GM18507 (cell line): ENCODE data around the gene PREX1.

ENCODE experiments used
- DNase-seq: peaks from one replicate; pipeline ENCODE4 v3.0.0; 2011; ENCODE audit warnings: low read depth; ENCODE audit not compliant: insufficient read length; ENCODE audit errors: extremely low spot score
- FAIRE-seq: peaks from 2 replicates; lab custom pipeline; 2011; peaks lifted over from hg19 to GRCh38; lab: Jason Lieb, UNC

PREX1 gene

DNA sequence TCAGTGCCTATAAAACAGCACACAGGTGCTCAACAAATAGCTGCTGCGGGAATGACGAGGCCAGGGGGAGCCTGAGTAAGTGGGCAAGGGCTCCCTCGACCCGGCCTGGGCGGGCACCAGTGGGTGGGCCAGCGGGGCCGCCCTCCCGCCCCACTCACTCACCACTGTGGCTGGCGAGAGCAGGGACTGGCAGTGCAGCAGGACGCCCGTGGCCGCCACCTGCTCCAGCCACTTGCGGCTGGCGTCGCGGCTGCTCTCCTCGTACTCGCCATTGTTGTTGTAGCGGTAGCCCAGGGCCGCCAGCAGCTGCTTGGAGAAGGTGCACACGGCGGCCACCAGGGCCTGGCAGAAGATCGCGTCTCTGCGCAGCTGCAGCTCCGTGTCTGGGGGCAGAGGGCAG is 191.5 kb downstream of the PREX1 start:
- DNase-seq (no peak), FAIRE-seq (no peak)

DNA sequence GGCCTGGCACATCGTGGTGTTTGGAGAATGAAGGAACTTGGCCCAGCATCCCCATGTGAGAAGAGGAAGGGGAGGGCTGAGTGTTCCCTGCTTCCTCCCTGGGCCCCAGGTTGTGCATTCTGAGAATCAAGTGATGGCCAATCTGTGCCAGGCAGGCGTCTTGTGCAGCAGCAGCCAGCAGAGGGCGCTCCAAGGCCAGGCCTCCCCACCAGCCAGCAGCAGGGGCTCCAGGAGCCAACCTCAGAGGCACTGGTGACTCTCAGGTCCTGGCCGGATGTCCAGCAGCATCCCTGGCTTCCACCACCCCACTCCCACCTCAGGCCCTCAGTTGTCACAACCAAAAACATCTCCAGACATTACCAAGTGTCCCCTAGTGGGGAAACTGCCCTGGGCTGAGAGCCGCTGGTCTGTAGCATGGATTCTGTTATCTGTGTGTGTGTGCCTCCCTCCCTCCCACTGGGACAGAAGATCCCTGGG is 192.0 kb downstream of the PREX1 start:
- peak; percentile 49 for DNase-seq
- peak; percentile 56 for FAIRE-seq

DNA sequence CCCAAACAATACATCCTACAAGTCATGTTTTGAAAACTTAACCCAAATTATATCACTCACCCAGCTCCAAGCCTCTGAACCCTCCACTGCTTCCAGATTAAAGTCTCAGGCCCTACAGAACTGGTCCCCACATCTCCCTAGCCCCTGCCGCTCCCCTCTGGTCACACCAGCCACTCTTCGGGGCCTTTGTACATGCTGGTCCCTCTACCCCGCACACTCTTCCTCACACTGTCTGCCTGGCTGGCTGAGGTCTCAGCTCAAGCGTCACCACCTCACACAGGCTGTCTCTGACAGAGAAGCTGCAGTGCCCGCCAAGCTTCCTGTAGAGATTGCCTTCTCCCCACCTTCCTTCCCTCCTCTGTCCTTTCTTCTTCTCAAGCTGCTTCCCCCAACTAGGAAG is 192.4 kb downstream of the PREX1 start:
- DNase-seq (no peak), FAIRE-seq (no peak)

DNA sequence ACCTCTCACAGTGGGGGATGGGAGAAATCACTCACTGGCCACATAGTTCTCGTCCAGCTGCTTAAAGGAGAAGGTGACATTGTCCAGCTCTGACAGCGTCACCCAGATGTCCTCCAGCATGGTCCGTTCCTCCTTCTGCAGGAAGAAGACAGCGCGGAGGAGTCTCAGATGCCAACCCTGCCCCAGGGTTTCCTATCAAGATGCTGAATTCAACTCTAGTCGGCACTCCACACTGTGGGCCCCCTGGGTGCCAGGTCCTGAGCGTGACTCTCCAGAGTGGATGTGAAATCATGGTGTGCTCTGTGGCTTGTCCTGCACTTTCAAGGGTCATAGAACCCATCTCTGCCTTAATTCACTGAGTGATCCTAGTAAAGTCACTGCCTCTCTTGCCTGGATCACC is 193.2 kb downstream of the PREX1 start:
- FAIRE-seq (no peak), DNase-seq (no peak)

DNA sequence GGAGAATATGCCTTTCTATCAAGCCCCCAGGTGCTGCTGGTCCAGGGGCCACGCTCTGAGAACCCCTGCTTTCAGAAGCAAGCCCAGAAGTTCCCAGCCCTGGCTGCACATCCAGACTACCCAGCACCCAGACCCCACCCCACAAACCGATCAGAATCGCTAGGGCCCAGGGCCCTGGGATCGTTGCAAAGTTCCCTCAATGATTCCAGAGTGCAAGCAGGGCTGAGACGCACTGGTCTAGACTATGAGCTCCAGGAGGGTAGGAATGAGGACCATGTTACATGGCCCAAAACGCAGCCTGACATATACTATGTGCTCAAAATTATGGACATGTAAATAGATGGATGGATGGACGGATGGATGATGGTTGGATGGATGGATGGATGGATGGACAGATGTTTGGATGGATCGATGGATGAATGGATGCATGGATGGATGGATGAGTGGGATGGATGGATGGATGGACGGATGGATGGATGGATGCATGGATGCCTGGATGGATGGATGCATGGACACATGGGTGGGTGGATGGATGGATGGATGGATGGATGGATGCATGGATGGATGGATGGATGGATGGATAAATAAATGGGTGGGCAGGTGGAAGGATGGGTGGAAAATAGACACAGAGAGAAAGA is 194.1 kb downstream of the PREX1 start:
- DNase-seq (no peak), FAIRE-seq (no peak)

DNA sequence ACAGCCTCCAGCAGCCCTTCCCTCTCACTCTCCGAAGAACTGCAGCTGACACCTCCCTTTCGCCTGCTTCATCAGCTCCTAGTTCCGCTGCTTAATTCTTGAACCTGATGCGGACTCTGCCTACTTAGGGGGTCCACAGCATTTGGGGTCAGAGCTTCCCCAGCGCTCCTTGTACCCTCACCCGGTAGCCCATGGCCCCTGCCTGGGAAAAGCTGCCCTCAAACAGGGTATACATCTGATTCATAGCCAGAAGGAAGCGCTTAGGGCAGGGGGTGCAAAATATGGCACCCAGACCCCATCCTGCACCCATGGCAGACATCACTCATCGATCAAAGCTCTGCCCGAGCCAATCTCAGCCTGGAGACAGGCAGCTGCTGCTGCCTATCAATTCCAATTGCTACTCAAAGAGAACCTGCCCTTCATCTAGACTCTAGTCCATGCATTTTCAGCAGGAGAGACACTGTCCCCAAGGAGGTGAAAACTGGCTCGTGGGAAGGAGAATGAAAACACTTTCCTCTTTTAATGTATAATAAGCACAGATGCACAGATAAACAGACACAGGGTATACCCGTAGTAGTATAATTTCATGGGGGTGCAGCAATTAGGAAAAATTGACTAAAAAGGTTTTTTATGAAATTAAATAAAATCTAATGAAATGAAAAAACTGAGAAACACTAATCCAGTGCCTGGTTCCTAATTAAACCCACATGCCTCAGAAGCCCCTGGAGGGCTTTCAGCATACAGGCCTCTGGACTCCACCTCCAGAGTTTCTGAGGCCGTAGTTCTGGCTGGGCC is 194.8 kb downstream of the PREX1 start:
- FAIRE-seq: no peak
- no peak for DNase-seq

DNA sequence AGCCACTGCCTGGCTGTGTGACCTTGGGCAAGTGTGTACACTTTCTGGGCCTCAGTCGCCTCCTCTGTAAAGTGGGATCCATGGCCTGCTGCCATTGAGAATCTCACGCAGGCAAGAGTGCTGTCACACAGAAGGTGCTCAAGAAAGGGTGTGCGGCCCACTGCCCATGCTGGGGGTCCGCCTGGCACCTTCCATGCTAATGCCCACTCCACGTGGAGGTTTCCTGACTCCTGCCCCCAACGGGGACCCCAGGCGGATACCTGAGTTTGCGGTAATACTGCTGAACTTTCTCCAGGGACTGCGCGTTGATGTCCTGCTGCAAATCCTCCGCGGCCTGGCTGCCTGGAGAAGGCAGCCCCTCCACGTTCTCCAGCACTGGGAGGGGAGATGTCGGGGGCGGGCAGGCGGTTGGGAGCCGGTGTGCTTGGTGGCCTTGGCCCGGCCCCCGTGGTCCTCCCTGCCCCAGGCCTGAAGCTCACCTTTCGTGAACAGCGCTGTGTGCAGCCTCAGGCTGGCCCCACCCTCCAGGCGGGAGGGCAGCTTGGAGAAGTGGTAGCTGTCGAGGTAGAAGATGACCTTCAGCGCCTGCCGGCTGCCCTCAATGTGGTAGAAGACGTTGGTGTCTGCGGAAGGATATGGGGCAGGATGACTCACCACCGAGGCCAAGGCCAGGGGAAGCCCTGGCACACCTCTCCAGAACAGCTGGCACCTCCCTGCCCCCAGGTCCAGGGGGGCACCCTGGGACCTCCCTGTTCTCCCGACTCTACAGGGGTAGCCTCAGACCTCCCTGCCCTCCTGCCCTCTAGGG is 195.6 kb downstream of the PREX1 start:
- DNase-seq (no peak), FAIRE-seq (no peak)

DNA sequence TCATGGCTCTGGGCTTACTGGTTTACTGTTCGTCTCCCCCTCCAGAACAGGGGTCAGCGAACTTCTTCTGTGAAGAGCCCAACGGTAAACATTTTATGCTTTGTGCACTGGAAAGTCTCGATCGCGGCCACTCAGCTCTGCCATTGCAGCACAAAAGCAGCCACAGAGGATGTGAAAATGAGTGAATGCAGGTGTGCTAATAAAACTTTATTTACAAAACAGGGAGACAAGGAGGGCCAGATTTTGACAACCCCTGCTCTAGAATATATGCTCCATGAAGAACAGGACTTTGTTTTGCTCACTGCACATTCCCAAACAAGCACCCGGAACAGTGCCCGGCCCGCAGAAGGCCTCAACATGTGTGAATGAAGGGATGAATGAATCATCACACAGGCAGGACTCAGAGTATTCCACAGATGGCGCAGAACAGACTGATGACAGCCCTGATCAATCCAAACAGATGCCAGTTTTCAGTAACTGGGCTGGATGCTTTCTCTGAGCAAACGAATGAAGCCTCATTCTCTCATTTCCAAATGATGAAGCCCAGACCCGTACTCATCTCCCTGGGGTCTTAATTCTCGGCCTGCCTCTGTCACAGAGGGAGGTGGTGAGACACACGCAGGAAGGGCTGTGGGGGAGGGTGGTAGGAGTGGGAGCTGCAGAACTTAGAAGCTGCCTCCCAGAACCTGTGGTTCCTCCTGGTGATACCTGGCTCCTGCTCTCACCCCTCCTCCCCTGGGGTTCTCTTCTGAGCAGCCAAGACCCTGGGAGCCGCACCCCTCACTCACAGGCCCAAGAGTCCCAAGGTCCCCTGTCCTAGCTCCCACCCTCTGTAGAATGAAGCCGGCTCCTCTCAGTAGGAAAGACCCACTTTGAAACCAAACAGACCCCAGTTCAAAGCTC is 196.4 kb downstream of the PREX1 start:
- no peak for DNase-seq
- no peak for FAIRE-seq

DNA sequence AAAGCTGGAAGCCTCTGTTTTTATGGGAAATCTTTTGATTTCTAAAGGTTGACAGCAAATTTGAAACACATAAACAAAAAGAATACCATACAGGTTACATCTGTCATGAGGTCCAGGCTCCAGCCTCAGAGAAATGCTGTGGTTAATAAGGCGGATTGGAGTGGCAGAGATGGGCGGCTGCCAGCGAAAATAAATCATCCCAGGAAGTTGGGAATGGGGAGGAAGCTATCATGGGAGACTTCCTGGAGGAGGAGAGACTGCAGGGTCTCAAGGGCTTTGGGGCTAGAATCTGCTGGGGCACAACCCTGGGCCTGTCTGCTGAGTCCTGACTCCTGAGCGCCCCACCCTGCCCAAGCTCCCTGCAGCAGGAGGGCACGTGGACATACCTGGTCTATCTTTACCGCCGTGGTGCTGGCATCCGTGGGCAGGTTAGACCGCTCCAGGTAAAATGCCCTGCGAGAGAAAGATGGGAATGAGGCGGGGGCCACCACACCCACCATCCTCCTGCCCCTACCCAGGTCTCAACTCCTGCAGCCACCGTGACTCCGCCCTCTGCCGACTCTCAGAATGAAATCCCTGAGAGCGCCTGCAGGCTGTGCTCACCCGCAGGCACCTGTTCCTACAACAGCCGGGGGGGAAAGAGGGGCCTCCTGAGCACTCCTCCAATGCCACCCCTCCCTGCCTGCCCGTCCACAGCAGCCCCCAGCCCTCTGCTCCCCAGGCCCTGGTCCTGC is 197.3 kb downstream of the PREX1 start:
- FAIRE-seq (no peak), DNase-seq (no peak)

DNA sequence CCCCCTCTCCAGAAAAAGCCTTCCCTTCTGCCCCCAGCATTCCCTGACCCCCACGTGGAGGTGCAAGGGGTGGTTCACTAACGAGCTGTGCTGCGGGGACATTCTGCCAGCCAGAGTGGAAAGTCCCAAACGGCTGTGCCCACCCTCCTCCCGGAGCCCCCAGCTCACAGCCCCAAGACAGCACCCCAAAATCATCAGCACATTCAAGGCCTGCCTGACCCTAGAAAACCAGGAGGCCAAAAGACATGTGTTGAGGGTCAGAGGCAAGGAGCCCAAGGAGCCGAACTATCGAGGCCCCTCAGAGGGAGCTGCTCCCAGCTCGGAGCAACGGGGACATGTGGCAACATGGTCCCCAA is 197.9 kb downstream of the PREX1 start:
- DNase-seq (no peak), FAIRE-seq (no peak)

DNA sequence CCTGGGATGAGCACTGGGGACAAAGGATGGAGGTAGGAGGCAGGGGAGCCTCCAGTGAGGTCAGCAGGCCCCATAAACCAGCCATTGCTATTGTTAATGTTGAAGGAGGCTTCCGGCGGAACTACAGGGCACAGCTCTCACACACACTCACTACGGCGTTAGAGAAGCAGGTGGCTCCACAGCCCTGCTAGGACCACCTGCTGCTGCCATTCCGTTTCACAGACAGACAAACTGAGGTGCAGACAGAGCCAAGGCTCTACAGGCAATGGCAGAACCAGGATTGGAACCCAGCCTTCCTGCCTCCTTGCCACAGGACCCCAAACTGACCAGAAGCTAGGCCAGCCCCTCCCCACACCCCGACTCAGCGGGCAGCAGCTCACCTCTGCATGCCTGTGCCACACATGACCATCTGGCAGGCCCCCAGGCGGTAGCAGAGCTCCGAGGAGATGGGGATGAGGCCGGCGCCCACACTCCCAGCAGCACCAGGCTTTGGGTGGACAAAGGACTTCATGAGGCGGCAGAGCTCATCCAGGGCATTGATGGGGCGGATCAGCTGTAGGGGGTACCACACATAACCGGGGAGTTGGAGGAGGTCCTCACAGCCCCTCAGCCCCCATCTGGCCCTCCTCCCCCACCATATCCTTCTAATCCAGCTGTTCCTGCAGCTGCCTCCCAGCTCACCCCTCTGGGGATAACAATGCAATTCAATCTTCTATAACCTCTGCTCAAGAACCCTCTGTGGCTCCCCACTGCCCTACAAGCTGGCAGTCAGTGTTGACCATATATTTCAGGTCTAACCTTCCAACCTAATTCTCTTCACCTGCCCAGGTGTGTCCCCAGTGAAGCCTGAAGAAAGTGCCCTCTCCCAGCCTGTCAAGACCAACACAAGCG is 198.5 kb downstream of the PREX1 start:
- FAIRE-seq (no peak), DNase-seq (no peak)

DNA sequence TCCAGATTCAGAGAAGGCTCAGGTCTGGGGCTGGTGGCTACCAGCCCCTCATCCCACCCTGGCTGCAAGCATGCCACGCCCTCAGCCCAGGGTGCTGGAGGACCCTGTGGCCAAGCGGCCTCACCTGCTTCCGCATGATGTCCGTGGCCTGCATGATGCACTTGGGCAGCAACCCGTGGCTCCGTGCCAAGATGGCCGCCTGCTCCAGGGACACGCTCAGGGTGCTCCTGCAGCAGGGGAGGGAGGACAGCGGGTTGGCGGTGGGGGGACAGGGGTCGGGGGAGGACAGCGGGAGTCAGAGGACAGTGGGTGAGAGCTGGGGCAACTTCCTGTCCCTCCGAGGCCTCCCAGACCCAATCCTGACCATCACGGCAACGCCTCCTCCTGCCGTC is 200.1 kb downstream of the PREX1 start:
- no peak for FAIRE-seq

DNA sequence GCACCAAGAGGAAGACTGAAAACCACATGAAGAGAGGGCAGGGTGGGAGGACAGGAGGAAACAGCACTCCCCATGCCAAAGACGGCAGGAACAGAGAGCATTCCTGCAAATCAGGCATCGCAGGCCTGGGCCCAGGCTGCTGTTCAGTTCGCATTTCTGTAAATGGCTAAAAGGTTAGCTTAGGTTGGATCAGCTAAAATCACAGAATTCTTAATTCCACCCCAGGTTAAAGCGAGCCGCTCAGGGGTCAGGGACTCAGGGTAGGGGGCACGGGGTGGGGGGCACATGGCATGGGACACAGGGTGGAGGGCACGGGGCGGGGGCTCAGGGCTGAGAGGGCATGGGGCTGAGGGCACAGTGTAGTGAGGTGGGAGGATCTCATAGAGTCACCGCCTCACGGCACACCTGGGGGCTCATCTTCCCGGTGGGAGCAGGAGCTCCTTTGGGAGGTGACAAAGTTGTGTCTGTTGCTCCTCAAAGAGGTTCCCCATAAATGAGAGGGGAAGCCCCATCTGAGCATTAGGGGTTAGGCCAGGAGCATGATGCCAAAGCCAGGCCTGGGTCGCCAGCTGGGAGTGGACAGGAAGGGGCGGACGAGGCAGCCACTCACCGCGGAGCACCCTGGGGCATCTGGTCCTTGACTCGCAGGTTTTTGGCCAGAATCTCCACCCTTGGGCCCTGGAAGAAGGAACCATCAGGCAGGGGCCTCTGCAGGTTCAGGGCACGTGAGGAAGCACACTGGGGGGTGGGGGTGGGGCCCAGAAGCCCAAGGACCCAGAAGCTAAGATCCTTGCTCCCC is 200.7 kb downstream of the PREX1 start:
- DNase-seq (no peak), FAIRE-seq (no peak)

More for the DNA sequence above, 200.1 kb downstream of the PREX1 start:
- DNase-seq: no peak

DNA sequence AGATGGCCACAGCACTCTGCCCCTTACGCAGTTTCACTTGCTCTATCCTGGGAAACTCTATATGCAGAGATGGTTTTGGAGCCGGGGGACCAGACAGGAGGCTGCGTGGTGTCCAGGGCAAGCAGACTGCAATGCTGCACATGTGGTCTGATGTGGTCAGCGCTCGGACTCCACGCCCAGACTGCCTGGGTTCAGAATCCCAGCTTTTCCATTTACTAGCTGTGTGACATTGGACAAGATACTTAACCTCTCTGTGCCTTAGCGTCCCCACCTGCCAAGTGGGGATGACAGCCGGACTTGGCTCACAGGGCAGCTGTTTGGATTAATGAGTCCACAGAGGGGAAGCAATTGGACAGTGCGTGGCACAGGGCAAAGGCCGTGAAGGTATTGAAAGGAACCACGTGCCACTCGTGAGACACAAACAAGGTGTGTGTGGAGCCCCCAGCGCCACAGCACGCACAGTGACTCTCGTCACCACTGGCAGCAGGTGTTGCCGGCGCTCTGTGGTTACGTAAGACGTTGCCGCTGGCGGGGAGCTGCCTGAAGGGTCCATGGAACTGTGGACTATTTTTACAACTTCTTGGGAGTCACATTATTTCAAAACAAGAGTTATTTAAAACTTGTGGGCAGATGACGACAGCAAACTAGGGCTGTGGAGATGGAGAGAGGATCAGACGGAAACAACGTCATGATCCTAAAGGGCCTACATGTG is 201.4 kb downstream of the PREX1 start:
- DNase-seq (no peak), FAIRE-seq (no peak)

DNA sequence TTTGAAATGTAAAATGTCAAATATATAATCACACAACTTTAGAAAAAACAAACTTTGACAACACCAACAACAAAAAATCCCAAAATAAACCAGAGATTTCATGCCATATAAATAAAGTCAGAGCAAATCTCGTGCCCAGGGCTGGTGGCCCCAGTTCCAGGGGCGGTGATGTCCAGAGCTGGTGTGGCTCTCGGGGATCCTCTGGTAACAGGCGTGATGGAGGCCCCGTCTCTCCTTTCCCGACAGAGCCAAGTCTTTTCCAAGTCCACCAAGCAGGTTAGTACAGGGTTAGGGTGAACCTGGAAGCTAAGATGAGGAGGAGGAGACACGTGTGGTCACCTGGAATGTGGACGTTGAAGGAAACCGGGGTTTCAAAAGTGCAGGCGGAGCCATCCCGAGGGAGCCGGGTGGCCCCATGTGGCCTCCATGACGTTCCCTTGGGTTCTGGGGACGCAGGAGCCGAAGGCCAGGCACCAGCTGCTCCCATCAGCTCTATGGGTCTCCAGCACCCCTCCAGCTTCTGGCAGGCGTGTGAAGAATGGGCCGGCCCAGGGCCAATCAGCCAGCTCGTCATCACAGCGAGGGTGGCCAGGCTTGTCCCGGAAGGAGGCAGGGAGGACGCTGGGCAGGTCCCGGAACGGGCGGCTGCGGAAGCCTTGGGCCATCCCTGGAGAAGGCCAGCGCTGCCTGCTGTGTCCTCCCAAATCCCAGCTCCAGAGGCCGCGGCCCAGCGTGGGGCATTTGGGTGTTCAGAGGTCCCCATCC is 202.5 kb downstream of the PREX1 start:
- FAIRE-seq (no peak), DNase-seq (no peak)
